ENCODE data around the gene SPN.
"Not testable (repeated sequence)": the region's sequence is repeated elsewhere in the genome, so short reads cannot be mapped to it uniquely, and the experiment has no call there.

DNA sequence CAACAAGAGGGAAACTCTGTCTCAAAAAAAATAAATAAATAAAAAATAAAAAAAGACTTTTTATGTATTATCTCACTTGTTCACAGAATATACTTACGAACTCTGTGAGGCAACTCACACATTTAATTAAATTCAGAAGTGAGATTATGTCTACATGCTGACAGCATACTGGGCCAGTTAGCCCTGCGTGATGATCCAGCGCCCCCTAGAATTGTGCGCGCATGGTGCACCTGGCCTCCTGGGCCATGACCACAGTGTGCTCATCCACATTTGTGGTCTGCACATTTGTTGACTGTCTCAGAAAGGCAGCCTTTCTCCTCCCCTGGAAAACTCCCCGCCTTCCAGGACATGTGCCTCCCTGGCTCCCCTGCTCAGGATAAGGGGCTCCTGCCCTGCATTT is 42.5 kb upstream of the SPN start:
- TF ChIP-seq SUZ12, FOXK2, TARDBP, FOXA1 (IDR thresholded peaks at IDR 0.05): not testable (repeated sequence)

All from HEK293T (cell line).